Measurements from ENCODE around the gene FMNL2. TPM values are rescaled to one million over a fixed set of nuclear protein-coding genes. Genes with fewer than 3 reads are reported as not detected.

The FMNL2 gene
- total RNA-seq, 4 donors from 2014 or later = 37.7 to 60.9 (median 52.1) TPM

- Histone ChIP-seq H3K9me3 (no peaks in the 10 kb centered on the region), H3K27me3 (no peaks in the 10 kb centered on the region), H3K36me3 (no peaks in the 10 kb centered on the region), H3K27ac (no peak overlapping the region), H3K4me1 (peaks cover 12 to 15% of the 10 kb centered on the region in 2 donors), H3K4me3 (replicated peaks in 1 of 3) (no peak overlapping the region)
- WGBS, 2 donors = 89 to 94% methylated on average over 7 of the region's 7 CpGs
- intact Hi-C loops (cut with DNase I) = no loop called here
- TF ChIP-seq CTCF (IDR thresholded peaks at IDR 0.05) = no peak
- DNase-seq = no peak
Measured at GRCh38 chr2:152558158-152558984, 223.4 kb downstream of the FMNL2 start.

GRCh38 chr2:152559008-152559407, 224.0 kb downstream of the FMNL2 start:
- H3K27me3 ChIP-seq = no peaks in the 10 kb centered on the region
- DNase-seq = no peak
- 92 to 93% methylated on average over 4 of the region's 4 CpGs for WGBS, 2 donors
- H3K4me1 ChIP-seq = peaks cover 12 to 15% of the 10 kb centered on the region in 2 donors
- no peak overlapping the region for H3K27ac ChIP-seq
- no peak overlapping the region for H3K4me3 ChIP-seq (replicated peaks in 1 of 3)
- H3K36me3 ChIP-seq = no peaks in the 10 kb centered on the region
- H3K9me3 ChIP-seq = no peaks in the 10 kb centered on the region
- intact Hi-C loops (cut with DNase I) = no loop called here
- TF ChIP-seq POLR2A (IDR thresholded peaks at IDR 0.05) = no peak
- TF ChIP-seq CTCF (IDR thresholded peaks at IDR 0.05) = no peak

- intact Hi-C loops (cut with DNase I) = no loop called here
- no peaks in the 10 kb centered on the region for H3K27me3 ChIP-seq
- no peak for TF ChIP-seq POLR2A (IDR thresholded peaks at IDR 0.05)
- TF ChIP-seq CTCF (IDR thresholded peaks at IDR 0.05) = no peak
- H3K4me1 ChIP-seq = peaks cover 12 to 15% of the 10 kb centered on the region in 2 donors
- H3K36me3 ChIP-seq = no peaks in the 10 kb centered on the region
- H3K4me3 ChIP-seq (replicated peaks in 1 of 3) = no peak overlapping the region
- no peak overlapping the region for H3K27ac ChIP-seq
- H3K9me3 ChIP-seq = no peaks in the 10 kb centered on the region
- DNase-seq = no peak
Measured at GRCh38 chr2:152560166-152560565, 225.2 kb downstream of the FMNL2 start.

- Histone ChIP-seq H3K9me3 (no peaks in the 10 kb centered on the region), H3K27ac (no peak overlapping the region), H3K4me3 (replicated peaks in 1 of 3) (no peak overlapping the region), H3K4me1 (peaks cover 12 to 19% of the 10 kb centered on the region in 2 donors), H3K36me3 (no peaks in the 10 kb centered on the region), H3K27me3 (no peaks in the 10 kb centered on the region)
- 93 to 94% methylated on average over 6 of the region's 6 CpGs for WGBS, 2 donors
- TF ChIP-seq CTCF (IDR thresholded peaks at IDR 0.05) (no peak), POLR2A (IDR thresholded peaks at IDR 0.05) (no peak)
- DNase-seq = no peak
- intact Hi-C loops (cut with DNase I) = no loop called here
Measured at GRCh38 chr2:152560873-152561595, 226.1 kb downstream of the FMNL2 start.

Measured in thyroid gland (tissue), 4 donors.